ENCODE measurements around the gene ZFHX3. TPM values are rescaled to one million over a fixed set of nuclear protein-coding genes. Genes with fewer than 3 reads are reported as not detected.
A peak's percentile ranks its signal among the peaks of the same experiment; 100 is the strongest.

The ZFHX3 gene
- total and polyA plus RNA-seq, 2 of the 8 experiments (the other 6 are each of a cell fraction or from before 2014, with no cell fraction given), result 0.08 to 0.99 TPM

DNA sequence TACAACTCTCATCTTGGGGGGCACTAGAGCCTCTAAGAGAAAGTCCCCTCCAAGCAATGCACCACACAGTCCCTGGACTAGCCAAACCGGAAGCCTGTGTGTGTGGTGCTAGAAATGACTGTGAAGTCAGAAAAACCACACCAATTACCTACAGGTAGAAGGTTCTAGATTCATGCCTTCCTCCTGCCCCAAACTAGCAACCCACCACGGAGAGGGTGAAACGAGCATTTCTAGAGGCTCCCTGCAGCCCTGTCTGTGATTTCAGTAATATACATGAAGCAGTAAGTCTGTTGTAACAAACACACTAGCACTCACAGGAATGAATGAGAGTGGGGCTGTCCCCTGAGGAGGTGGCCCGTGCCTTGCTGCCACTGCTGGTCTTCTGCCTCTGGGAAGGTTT lies 13.6 kb downstream of the ZFHX3 start:
- H3K27ac ChIP-seq (ENCODE audit: low read depth, low read length), result no peak overlapping the region
- no peaks in the 10 kb centered on the region for H3K9me3 ChIP-seq (ENCODE audit: insufficient read depth in 2 of 2, low read depth in 1 of 2, low read length in 1 of 2)
- peaks cover 5% of the 10 kb centered on the region for H3K23me2 ChIP-seq (ENCODE audit: low read depth, low read length)
- H3K27me3 ChIP-seq (replicated peaks in 1 of 4; ENCODE audit: control insufficient read depth in 3 of 4, extremely low read depth in 1 of 4, insufficient read depth in 3 of 4, low read length in 3 of 4), result peaks cover 66 to 91% (median 86%) of the 10 kb centered on the region in 4 experiments
- peak overlapping the region in 1 of 2 experiments; percentile 44; a peak in 1 of 4 replicates for H3K4me2 ChIP-seq (ENCODE audit: insufficient read depth in 1 of 2, low read depth in 2 of 2, low read length in 2 of 2)
- no peak overlapping the region for H3K9ac ChIP-seq (replicated peaks in 1 of 4; ENCODE audit: extremely low read depth in 1 of 4, low read depth in 3 of 4, low read length in 3 of 4)
- H3K56ac ChIP-seq (replicated peaks; ENCODE audit: insufficient read length, low read depth, low read length), result no peak overlapping the region
- peak; percentile 30 for TF ChIP-seq RNF2 (IDR thresholded peaks at IDR 0.05; ENCODE audit: borderline replicate concordance, low read depth, low read length, missing control alignments, poor library complexity, severe bottlenecking)
- TF ChIP-seq SUZ12 (IDR thresholded peaks at IDR 0.05; ENCODE audit: low read length), result peak; percentile 64; the same call in 1 of the 2 replicates
- no peak for TF ChIP-seq SAP30 (IDR thresholded peaks at IDR 0.05; ENCODE audit: insufficient read depth, insufficient replicate concordance, low read length)
- TF ChIP-seq SP1 (IDR thresholded peaks at IDR 0.05; ENCODE audit: low read depth, low read length), result no peak
- no peak for TF ChIP-seq FOSL1 (IDR thresholded peaks at IDR 0.05; ENCODE audit: insufficient read depth, low read depth, low read length)
- TF ChIP-seq EZH2 (IDR thresholded peaks at IDR 0.05; ENCODE audit: low read depth, low read length, severe bottlenecking), result peak; percentile 65
- no peak for TF ChIP-seq SRF (IDR thresholded peaks at IDR 0.05; ENCODE audit: low read depth, low read length)
- TF ChIP-seq CREB1 (IDR thresholded peaks at IDR 0.05), result no peak
- no peak overlapping the region for H4K8ac ChIP-seq (ENCODE audit: extremely low read depth, insufficient read depth, low read length)
- no peak overlapping the region for H2AFZ ChIP-seq (ENCODE audit: low read length)
- H4K20me1 ChIP-seq (replicated peaks in 1 of 2; ENCODE audit: control insufficient read depth in 1 of 2, insufficient read depth in 2 of 2, low read length in 2 of 2), result peaks cover 22 to 35% of the 10 kb centered on the region in 2 experiments
- no peak overlapping the region for H4K5ac ChIP-seq (ENCODE audit: insufficient read length, low read depth, low read length)
- no peak overlapping the region for H3K4me3 ChIP-seq (ENCODE audit: extremely low read depth in 1 of 4, insufficient read depth in 2 of 4, low read depth in 3 of 4, low read length in 4 of 4)
- no peak overlapping the region; the same call in 1 of the 2 replicates for H3K18ac ChIP-seq (ENCODE audit: extremely low read depth, low read length)
- H2AK5ac ChIP-seq (ENCODE audit: low read depth, low read length), result 0 out of 2 replicates have a peak overlapping the region, but pooled peaks have one; percentile 25
- no peak overlapping the region for H4K91ac ChIP-seq (replicated peaks; ENCODE audit: insufficient read length, low read length)
- no peak overlapping the region for H2BK120ac ChIP-seq (replicated peaks; ENCODE audit: low read depth, low read length)
- H3K14ac ChIP-seq (ENCODE audit: insufficient read length), result no peak overlapping the region
- peaks cover 29 to 43% (median 36%) of the 10 kb centered on the region in 4 experiments for H3K4me1 ChIP-seq (replicated peaks in 1 of 4; ENCODE audit: control insufficient read depth in 3 of 4, insufficient read depth in 4 of 4, low read length in 3 of 4)
- no peak overlapping the region for H2BK15ac ChIP-seq (ENCODE audit: low read length)
- no peak overlapping the region for H2BK20ac ChIP-seq (ENCODE audit: low read length)
- DNase-seq (ENCODE audit: low read depth in 1 of 2, low spot score in 2 of 2) (no peak), FAIRE-seq (no peak)
- POLR2A ChIA-PET (ENCODE audit: partially characterized antibody), result no interaction called here
- 0 out of 2 replicates have a peak overlapping the region, but pooled peaks have one; percentile 32 for H2BK5ac ChIP-seq (ENCODE audit: low read depth, low read length)
- H3K79me2 ChIP-seq (ENCODE audit: control insufficient read depth in 1 of 2, insufficient read depth in 2 of 2, low read length in 2 of 2), result no peaks in the 10 kb centered on the region
- H3K79me1 ChIP-seq (ENCODE audit: low read depth, low read length), result no peaks in the 10 kb centered on the region
- WGBS, 2 experiments (ENCODE audit: extremely low coverage in 1 of 2, insufficient coverage in 1 of 2, insufficient read length in 1 of 2, insufficient replicate concordance in 2 of 2, low coverage in 1 of 2, low lambda C conversion rate in 2 of 2, missing lambda C conversion rate in 1 of 2), result 4% methylated on average over 4 of the region's 4 CpGs; no CpG with 5 or more reads in 1 of the 2 experiments
- H3K36me3 ChIP-seq (ENCODE audit: control insufficient read depth in 2 of 4, insufficient read depth in 4 of 4, low read length in 3 of 4), result no peaks in the 10 kb centered on the region
- no peak overlapping the region for H3K4ac ChIP-seq (replicated peaks; ENCODE audit: insufficient read length, low read depth, low read length)
- H3K23ac ChIP-seq (ENCODE audit: insufficient read length), result no peak overlapping the region
- peak overlapping the region; percentile 50 for H2BK12ac ChIP-seq (ENCODE audit: low read depth, low read length)
- CTCF ChIA-PET (ENCODE audit: partially characterized antibody), result interaction anchor here (0.6 to 3.0 kb wide), 4 partner anchors 13 to 30 kb away, joined by 3 to 10 read pairs (median 4); partner anchors contain the start of gene ZFHX3
